ENCODE results near the gene USP33.
"Not testable (repeated sequence)": the region's sequence is repeated elsewhere in the genome, so short reads cannot be mapped to it uniquely, and the experiment has no call there.

Gene USP33

GRCh38 chr1:77732090-77732489, 27.6 kb downstream of the USP33 start:
- no peak for DNase-seq

GRCh38 chr1:77725706-77726105, 33.9 kb downstream of the USP33 start:
- DNase-seq: no peak

- no peak for DNase-seq
Measured at GRCh38 chr1:77718181-77718580, 41.5 kb downstream of the USP33 start.

- DNase-seq: no peak
Measured at GRCh38 chr1:77716065-77716464, 43.6 kb downstream of the USP33 start.

- no peak for DNase-seq
Measured at GRCh38 chr1:77709727-77710126, 49.9 kb downstream of the USP33 start.

GRCh38 chr1:77706321-77706720, 53.3 kb downstream of the USP33 start:
- DNase-seq: no peak

- DNase-seq: no peak
Measured at GRCh38 chr1:77704736-77705135, 54.9 kb downstream of the USP33 start.

GRCh38 chr1:77699673-77700072, 60.0 kb downstream of the USP33 start:
- not testable (repeated sequence) for DNase-seq

GRCh38 chr1:77697441-77697840, 62.2 kb downstream of the USP33 start:
- DNase-seq: no peak

GRCh38 chr1:77688939-77689338, 70.7 kb downstream of the USP33 start:
- DNase-seq: no peak

- no peak for DNase-seq
Measured at GRCh38 chr1:77687519-77687906, 72.1 kb downstream of the USP33 start.

- DNase-seq: no peak
Measured at GRCh38 chr1:77686796-77687518, 72.7 kb downstream of the USP33 start.

GRCh38 chr1:77683160-77684148, 76.2 kb downstream of the USP33 start:
- peak; percentile 17 for DNase-seq

- peak; percentile 56 for DNase-seq
Measured at GRCh38 chr1:77682460-77683159, 77.0 kb downstream of the USP33 start, which contains the start of gene ZZZ3. Gene ZZZ3 (minus strand): TSS chr1:77682658. CDS start chr1:77633354, 49,304 bp downstream.

- no peak for DNase-seq
Measured at GRCh38 chr1:77680173-77680572, 79.5 kb downstream of the USP33 start.

GRCh38 chr1:77678660-77679610, 80.7 kb downstream of the USP33 start:
- DNase-seq: no peak

GRCh38 chr1:77674807-77675206, 84.8 kb downstream of the USP33 start:
- DNase-seq: not testable (repeated sequence)

- no peak for DNase-seq
Measured at GRCh38 chr1:77673716-77674355, 85.8 kb downstream of the USP33 start.

- DNase-seq: no peak
Measured at GRCh38 chr1:77673030-77673429, 86.6 kb downstream of the USP33 start.

GRCh38 chr1:77672374-77672773, 87.3 kb downstream of the USP33 start:
- DNase-seq: no peak

GRCh38 chr1:77671836-77672235, 87.8 kb downstream of the USP33 start:
- no peak for DNase-seq

Data from NCI-H2081 treated with DMSO at 0.1 percent for 48 hours (cell line).